Activated naive CD4-positive, alpha-beta T cell treated with anti-CD3 and anti-CD28 coated beads, Interleukin-2, amount 50 U/mL, for 24 hours (primary cell): ENCODE results near the gene FAM3D.

Experiments
- H3K27ac Mint-ChIP-seq: one replicate; pipeline ENCODE4 v1.8.0; 2021; ENCODE audit warnings: mild to moderate bottlenecking, mixed read lengths
- H3K27me3 Mint-ChIP-seq: one replicate; pipeline ENCODE4 v1.8.0; 2021; ENCODE audit warnings: mixed read lengths
- H3K36me3 Mint-ChIP-seq: one replicate; pipeline ENCODE4 v1.8.0; 2021; ENCODE audit warnings: mixed read lengths
- H3K4me1 Mint-ChIP-seq: one replicate; pipeline ENCODE4 v1.8.0; 2021; ENCODE audit warnings: mixed read lengths
- H3K4me3 Mint-ChIP-seq: one replicate; pipeline ENCODE4 v1.8.0; 2021; ENCODE audit warnings: mild to moderate bottlenecking, mixed read lengths
- H3K9me3 Mint-ChIP-seq: one replicate; pipeline ENCODE4 v1.8.0; 2021; ENCODE audit warnings: mixed read lengths

FAM3D gene

GRCh38 chr3:58668247-58668646 is 1.7 kb upstream of the FAM3D start:
- H3K36me3 Mint-ChIP-seq: no peaks in the 10 kb centered on the region
- H3K4me1 Mint-ChIP-seq: no peaks in the 10 kb centered on the region
- H3K4me3 Mint-ChIP-seq: no peak overlapping the region
- no peaks in the 10 kb centered on the region for H3K9me3 Mint-ChIP-seq
- H3K27ac Mint-ChIP-seq: no peak overlapping the region
- H3K27me3 Mint-ChIP-seq: peaks cover 3% of the 10 kb centered on the region

GRCh38 chr3:58667704-58668103 is 1.1 kb upstream of the FAM3D start:
- Mint-ChIP-seq H3K36me3 (no peaks in the 10 kb centered on the region), H3K4me3 (no peak overlapping the region), H3K9me3 (no peaks in the 10 kb centered on the region), H3K4me1 (no peaks in the 10 kb centered on the region), H3K27me3 (peaks cover 3% of the 10 kb centered on the region), H3K27ac (no peak overlapping the region)

GRCh38 chr3:58667229-58667628 is 655 bp upstream of the FAM3D start:
- Mint-ChIP-seq H3K27ac (no peak overlapping the region), H3K36me3 (no peaks in the 10 kb centered on the region), H3K9me3 (no peaks in the 10 kb centered on the region), H3K27me3 (peaks cover 3% of the 10 kb centered on the region), H3K4me3 (no peak overlapping the region), H3K4me1 (no peaks in the 10 kb centered on the region)

DNA sequence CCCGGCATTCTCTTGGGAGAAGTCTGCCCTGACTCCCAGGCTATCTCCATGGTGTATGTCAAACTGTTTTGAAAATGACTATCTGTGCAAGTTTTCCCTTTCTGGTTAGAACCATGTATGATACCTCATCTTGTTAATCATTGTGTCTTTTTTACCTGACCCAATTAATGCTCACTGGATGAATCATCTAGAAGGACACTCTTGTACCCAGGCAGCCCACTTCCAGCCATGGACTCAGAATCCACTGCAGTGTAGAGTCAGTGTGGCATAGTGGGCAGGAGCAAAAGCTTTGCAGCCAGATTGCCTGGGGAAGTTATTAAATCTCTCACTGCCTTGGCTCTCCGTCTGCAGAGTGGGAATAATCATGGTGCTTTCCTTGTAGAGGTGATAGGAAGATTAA is 1.2 kb downstream of the FAM3D start:
- Mint-ChIP-seq H3K9me3 (no peaks in the 10 kb centered on the region), H3K27me3 (peaks cover 3% of the 10 kb centered on the region), H3K4me3 (no peak overlapping the region), H3K4me1 (no peaks in the 10 kb centered on the region), H3K27ac (no peak overlapping the region), H3K36me3 (no peaks in the 10 kb centered on the region)

- no peaks in the 10 kb centered on the region for H3K9me3 Mint-ChIP-seq
- H3K27me3 Mint-ChIP-seq: peaks cover 3% of the 10 kb centered on the region
- H3K4me3 Mint-ChIP-seq: no peak overlapping the region
- no peaks in the 10 kb centered on the region for H3K36me3 Mint-ChIP-seq
- H3K27ac Mint-ChIP-seq: no peak overlapping the region
- H3K4me1 Mint-ChIP-seq: no peaks in the 10 kb centered on the region
Observed at GRCh38 chr3:58664611-58665010, 2.0 kb downstream of the FAM3D start.

DNA sequence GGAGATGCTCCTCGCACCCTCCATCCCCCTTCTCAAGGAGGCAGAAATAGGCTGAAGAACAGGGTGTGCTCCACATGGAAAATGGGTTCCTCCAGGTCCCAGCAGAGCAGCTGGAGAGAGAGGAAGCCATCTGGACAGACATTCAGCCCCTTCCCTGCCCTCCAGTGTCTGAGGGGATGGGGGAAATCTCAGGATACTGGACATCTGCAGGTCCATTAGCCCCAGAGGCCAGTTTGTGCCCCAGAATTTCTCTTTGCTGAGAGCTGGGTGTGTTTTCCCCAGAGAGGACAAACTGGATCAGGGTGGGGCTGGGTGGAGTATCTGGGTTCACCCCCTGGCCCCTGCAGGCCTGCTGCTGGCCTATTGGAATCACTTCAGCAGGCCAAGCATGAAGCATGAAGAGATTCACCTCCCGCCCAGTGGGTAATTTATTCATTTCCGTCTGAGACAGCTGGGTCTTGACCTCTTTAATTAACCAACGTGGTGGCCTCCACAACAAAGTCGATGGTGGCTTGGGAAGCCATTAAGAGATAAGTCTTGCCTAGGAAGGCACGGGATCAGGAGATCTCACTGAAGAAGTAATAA is 4.6 kb downstream of the FAM3D start:
- Mint-ChIP-seq H3K36me3 (no peaks in the 10 kb centered on the region), H3K27ac (no peak overlapping the region), H3K4me1 (no peaks in the 10 kb centered on the region), H3K27me3 (peaks cover 3% of the 10 kb centered on the region), H3K4me3 (no peak overlapping the region), H3K9me3 (no peaks in the 10 kb centered on the region)

DNA sequence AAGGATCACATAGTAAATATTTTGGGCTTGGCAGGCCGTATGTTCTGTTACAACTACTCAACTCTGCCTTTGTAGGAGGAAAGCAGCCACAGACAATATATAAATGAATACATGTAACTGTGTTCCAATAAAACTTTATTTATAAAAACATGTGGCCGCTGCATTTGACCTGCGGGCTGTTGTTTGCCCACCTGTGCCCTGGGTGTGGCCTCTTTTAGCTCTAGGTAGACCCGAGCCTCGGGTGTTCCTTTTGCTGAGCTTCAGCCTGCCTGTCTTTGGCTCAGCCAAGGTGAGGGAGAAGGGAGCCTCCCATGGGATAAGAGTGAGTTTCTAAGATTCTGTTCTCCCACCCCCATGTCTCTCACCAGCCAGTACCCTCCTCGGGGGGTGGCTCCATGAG is 5.6 kb downstream of the FAM3D start:
- H3K4me1 Mint-ChIP-seq: no peaks in the 10 kb centered on the region
- peaks cover 6% of the 10 kb centered on the region for H3K27me3 Mint-ChIP-seq
- H3K4me3 Mint-ChIP-seq: no peak overlapping the region
- H3K36me3 Mint-ChIP-seq: no peaks in the 10 kb centered on the region
- H3K9me3 Mint-ChIP-seq: no peaks in the 10 kb centered on the region
- no peak overlapping the region for H3K27ac Mint-ChIP-seq

GRCh38 chr3:58659051-58659675 is 7.4 kb downstream of the FAM3D start:
- no peaks in the 10 kb centered on the region for H3K9me3 Mint-ChIP-seq
- no peak overlapping the region for H3K4me3 Mint-ChIP-seq
- H3K27ac Mint-ChIP-seq: no peak overlapping the region
- H3K36me3 Mint-ChIP-seq: no peaks in the 10 kb centered on the region
- peaks cover 7% of the 10 kb centered on the region for H3K27me3 Mint-ChIP-seq
- H3K4me1 Mint-ChIP-seq: no peaks in the 10 kb centered on the region

DNA sequence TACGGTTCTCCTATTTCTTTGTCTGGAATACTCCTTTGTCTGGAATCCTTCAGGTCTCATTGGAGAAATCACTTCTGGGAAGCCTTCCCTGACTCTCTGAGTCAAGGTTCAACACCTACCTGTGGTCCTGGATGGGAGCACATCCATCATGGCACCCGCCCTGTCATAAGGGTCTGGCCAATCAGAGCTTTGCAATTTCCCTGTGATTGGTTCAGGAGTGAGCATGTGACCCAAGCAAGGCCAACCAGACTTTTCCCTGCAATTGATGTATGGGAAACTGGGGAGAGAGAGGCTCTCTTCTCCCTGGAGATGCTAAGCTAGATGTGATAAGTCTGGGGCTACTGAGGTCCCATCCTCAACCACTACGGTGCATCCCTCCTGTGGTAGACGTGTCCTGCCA is 8.1 kb downstream of the FAM3D start:
- no peak overlapping the region for H3K4me3 Mint-ChIP-seq
- H3K36me3 Mint-ChIP-seq: no peaks in the 10 kb centered on the region
- H3K9me3 Mint-ChIP-seq: no peaks in the 10 kb centered on the region
- no peak overlapping the region for H3K27ac Mint-ChIP-seq
- H3K27me3 Mint-ChIP-seq: peaks cover 7% of the 10 kb centered on the region
- H3K4me1 Mint-ChIP-seq: no peaks in the 10 kb centered on the region

DNA sequence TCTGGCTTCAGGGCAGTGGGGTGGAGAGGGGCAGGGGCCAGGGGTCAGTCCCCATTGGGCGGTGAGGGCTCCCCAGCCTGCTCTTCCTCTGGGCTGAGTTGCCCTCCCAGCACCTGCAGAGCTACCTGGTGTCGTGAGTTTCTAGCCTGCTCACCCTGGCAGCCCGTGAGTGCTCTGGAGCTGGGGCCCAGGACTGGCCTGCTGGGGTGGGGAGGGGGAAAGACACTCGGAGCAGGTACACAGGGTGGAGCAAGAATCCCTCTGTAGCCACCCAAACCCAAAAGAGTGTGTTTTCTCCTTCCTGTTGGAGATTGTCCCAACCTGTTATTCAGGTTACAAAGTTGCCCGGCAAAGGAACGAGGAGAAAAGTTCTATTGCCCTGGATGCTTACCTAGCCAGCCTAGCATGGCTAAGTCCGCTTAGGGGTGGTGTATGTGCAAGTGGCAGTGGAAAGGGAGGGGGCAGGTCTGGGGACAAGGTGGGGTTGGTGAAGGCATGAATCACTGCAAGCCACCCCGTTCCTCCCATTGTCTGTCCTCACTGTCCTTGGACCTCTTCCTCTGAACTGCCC is 8.9 kb downstream of the FAM3D start:
- H3K27me3 Mint-ChIP-seq: peaks cover 9% of the 10 kb centered on the region
- no peak overlapping the region for H3K4me3 Mint-ChIP-seq
- no peaks in the 10 kb centered on the region for H3K36me3 Mint-ChIP-seq
- H3K9me3 Mint-ChIP-seq: no peaks in the 10 kb centered on the region
- H3K4me1 Mint-ChIP-seq: no peaks in the 10 kb centered on the region
- H3K27ac Mint-ChIP-seq: no peak overlapping the region

- no peak overlapping the region for H3K4me3 Mint-ChIP-seq
- no peaks in the 10 kb centered on the region for H3K36me3 Mint-ChIP-seq
- H3K27me3 Mint-ChIP-seq: peaks cover 9% of the 10 kb centered on the region
- H3K4me1 Mint-ChIP-seq: no peaks in the 10 kb centered on the region
- H3K9me3 Mint-ChIP-seq: no peaks in the 10 kb centered on the region
- no peak overlapping the region for H3K27ac Mint-ChIP-seq
Observed at GRCh38 chr3:58657036-58657520, 9.5 kb downstream of the FAM3D start.

- H3K4me3 Mint-ChIP-seq: no peak overlapping the region
- H3K4me1 Mint-ChIP-seq: no peaks in the 10 kb centered on the region
- H3K27me3 Mint-ChIP-seq: peaks cover 9% of the 10 kb centered on the region
- H3K9me3 Mint-ChIP-seq: no peaks in the 10 kb centered on the region
- H3K27ac Mint-ChIP-seq: no peak overlapping the region
- no peaks in the 10 kb centered on the region for H3K36me3 Mint-ChIP-seq
Observed at GRCh38 chr3:58656631-58657030, 9.9 kb downstream of the FAM3D start.

GRCh38 chr3:58654466-58654865 is 12.1 kb downstream of the FAM3D start:
- H3K4me3 Mint-ChIP-seq: no peak overlapping the region
- no peaks in the 10 kb centered on the region for H3K9me3 Mint-ChIP-seq
- H3K27me3 Mint-ChIP-seq: peaks cover 9% of the 10 kb centered on the region
- no peaks in the 10 kb centered on the region for H3K4me1 Mint-ChIP-seq
- H3K36me3 Mint-ChIP-seq: no peaks in the 10 kb centered on the region
- H3K27ac Mint-ChIP-seq: no peak overlapping the region

- H3K9me3 Mint-ChIP-seq: no peaks in the 10 kb centered on the region
- no peak overlapping the region for H3K27ac Mint-ChIP-seq
- H3K36me3 Mint-ChIP-seq: no peaks in the 10 kb centered on the region
- H3K27me3 Mint-ChIP-seq: peaks cover 9% of the 10 kb centered on the region
- no peak overlapping the region for H3K4me3 Mint-ChIP-seq
- H3K4me1 Mint-ChIP-seq: no peaks in the 10 kb centered on the region
Observed at GRCh38 chr3:58652624-58653023, 13.9 kb downstream of the FAM3D start.

DNA sequence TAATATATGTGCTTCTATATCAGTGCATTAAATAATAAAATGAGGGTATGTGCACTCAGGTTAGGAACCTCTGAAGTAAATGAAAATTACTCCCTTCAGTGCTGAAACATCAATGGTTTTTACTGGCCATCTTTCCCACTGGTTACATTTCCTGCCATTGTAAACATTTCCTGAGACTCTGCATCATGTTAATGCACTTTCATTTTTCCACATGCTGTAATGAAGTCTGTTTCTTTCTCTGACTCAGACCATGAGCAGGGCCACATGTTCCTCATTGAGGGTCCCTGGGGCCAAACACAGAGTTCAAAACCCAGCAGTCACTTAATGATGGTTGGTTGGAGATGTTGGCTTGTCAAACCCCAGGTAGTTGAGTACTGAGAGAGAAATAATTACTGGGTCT is 15.3 kb downstream of the FAM3D start:
- Mint-ChIP-seq H3K36me3 (no peaks in the 10 kb centered on the region), H3K9me3 (no peaks in the 10 kb centered on the region), H3K4me3 (no peak overlapping the region), H3K4me1 (no peaks in the 10 kb centered on the region), H3K27me3 (peaks cover 6% of the 10 kb centered on the region), H3K27ac (no peak overlapping the region)

- Mint-ChIP-seq H3K27ac (no peak overlapping the region), H3K27me3 (no peaks in the 10 kb centered on the region), H3K36me3 (no peaks in the 10 kb centered on the region), H3K9me3 (no peaks in the 10 kb centered on the region), H3K4me1 (no peaks in the 10 kb centered on the region), H3K4me3 (no peak overlapping the region)
Observed at GRCh38 chr3:58647381-58648141, 19.0 kb downstream of the FAM3D start.
